ENCODE results near the gene SNCA. TPM values are rescaled to one million over a fixed set of nuclear protein-coding genes. Genes with fewer than 3 reads are reported as not detected.

SNCA gene
- total RNA-seq, 1 experiment from 2014 or later, result 29.1 TPM

DNA sequence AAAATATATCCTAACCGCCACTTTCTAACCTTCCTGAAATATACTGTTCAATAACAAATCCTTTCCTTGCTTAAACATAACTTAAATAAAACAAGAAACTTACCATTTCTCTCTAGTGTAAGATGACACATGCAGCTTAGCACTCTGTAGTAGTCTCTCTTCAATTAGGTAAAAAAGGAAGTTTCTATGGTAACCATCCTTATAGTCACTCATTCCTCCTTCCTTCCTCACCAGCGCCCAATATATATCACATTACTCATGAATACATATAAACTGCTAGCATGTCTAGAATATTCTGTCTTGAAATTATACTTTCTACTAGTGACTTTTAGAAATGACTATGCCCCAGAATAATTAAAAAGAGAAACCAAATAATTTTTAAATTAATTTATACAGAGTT, 112.2 kb downstream of the SNCA start:
- peak; percentile 37 for DNase-seq (ENCODE audit: unreplicated experiment)
- H3K36me3 Mint-ChIP-seq (ENCODE audit: insufficient read depth, unreplicated experiment), result peaks cover 53% of the 10 kb centered on the region
- ChIA-PET CTCF (interaction anchor here (1.0 kb wide), 1 partner anchor 67 kb away, joined by 3 read pairs; no protein-coding TSS in a partner anchor), POLR2A (interaction anchor here (0.7 kb wide), 1 partner anchor 13 kb away, joined by 3 read pairs; no protein-coding TSS in a partner anchor)
- peak overlapping the region; percentile 27 for H3K27ac Mint-ChIP-seq (ENCODE audit: low read depth, unreplicated experiment)
- H3K9me3 Mint-ChIP-seq (ENCODE audit: unreplicated experiment), result no peaks in the 10 kb centered on the region
- no peak for TF ChIP-seq CTCF (IDR thresholded peaks at IDR 0.05; ENCODE audit: unreplicated experiment)
- no peak overlapping the region for H3K4me3 Mint-ChIP-seq (ENCODE audit: unreplicated experiment)
- H3K27me3 Mint-ChIP-seq (ENCODE audit: insufficient read depth, unreplicated experiment), result no peaks in the 10 kb centered on the region
- BruUV-seq (replicated peaks), result no TSS peak
- H3K4me1 Mint-ChIP-seq (ENCODE audit: insufficient read depth, unreplicated experiment), result peaks cover 13% of the 10 kb centered on the region
- intact Hi-C loops (cut with micrococcal nuclease), result no loop called here

GRCh38 chr4:89723096-89723495, 113.9 kb downstream of the SNCA start:
- Mint-ChIP-seq H3K27me3 (ENCODE audit: insufficient read depth, unreplicated experiment) (no peaks in the 10 kb centered on the region), H3K4me3 (ENCODE audit: unreplicated experiment) (no peak overlapping the region), H3K4me1 (ENCODE audit: insufficient read depth, unreplicated experiment) (peaks cover 13% of the 10 kb centered on the region), H3K36me3 (ENCODE audit: insufficient read depth, unreplicated experiment) (peaks cover 52% of the 10 kb centered on the region), H3K9me3 (ENCODE audit: unreplicated experiment) (no peaks in the 10 kb centered on the region), H3K27ac (ENCODE audit: low read depth, unreplicated experiment) (no peak overlapping the region)
- ChIA-PET CTCF (interaction anchor here (0.8 kb wide), 1 partner anchor 65 kb away, joined by 3 read pairs; no protein-coding TSS in a partner anchor), POLR2A (interaction anchor here (0.8 to 1.2 kb wide), 2 partner anchors 8 to 26 kb away, joined by 3 read pairs; no protein-coding TSS in a partner anchor)
- TF ChIP-seq CTCF (IDR thresholded peaks at IDR 0.05; ENCODE audit: unreplicated experiment), result no peak
- DNase-seq (ENCODE audit: unreplicated experiment), result no peak
- intact Hi-C loops (cut with micrococcal nuclease), result no loop called here
- BruUV-seq (replicated peaks), result no TSS peak

DNA sequence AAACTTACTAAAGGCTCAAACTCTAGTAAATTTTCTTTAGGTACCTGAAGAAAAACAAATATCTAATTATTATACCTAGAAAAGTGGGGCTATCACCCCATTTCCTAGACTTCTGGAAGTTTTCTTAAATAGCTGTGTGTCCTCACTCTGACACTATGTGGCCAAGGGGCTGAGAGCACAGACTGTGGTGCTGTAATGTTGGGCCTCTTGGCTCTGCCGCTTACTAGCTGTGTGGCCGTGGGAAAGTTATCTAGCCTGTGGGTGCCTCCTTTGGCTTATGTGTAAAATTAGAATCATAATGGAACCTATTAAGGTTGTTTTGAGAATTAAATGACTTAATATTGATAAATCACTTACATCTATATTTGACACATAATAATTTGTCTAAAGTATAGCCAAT, 114.4 kb downstream of the SNCA start:
- intact Hi-C loops (cut with micrococcal nuclease), result no loop called here
- Mint-ChIP-seq H3K4me3 (ENCODE audit: unreplicated experiment) (no peak overlapping the region), H3K27ac (ENCODE audit: low read depth, unreplicated experiment) (no peak overlapping the region), H3K27me3 (ENCODE audit: insufficient read depth, unreplicated experiment) (no peaks in the 10 kb centered on the region), H3K9me3 (ENCODE audit: unreplicated experiment) (no peaks in the 10 kb centered on the region), H3K4me1 (ENCODE audit: insufficient read depth, unreplicated experiment) (peaks cover 13% of the 10 kb centered on the region), H3K36me3 (ENCODE audit: insufficient read depth, unreplicated experiment) (peaks cover 46% of the 10 kb centered on the region)
- ChIA-PET POLR2A (interaction anchor here (0.8 to 1.2 kb wide), 2 partner anchors 9 to 25 kb away, joined by 3 read pairs; no protein-coding TSS in a partner anchor), CTCF (interaction anchor here (0.8 kb wide), 1 partner anchor 65 kb away, joined by 3 read pairs; no protein-coding TSS in a partner anchor)
- DNase-seq (ENCODE audit: unreplicated experiment), result no peak
- BruUV-seq (replicated peaks), result no TSS peak
- TF ChIP-seq CTCF (IDR thresholded peaks at IDR 0.05; ENCODE audit: unreplicated experiment), result no peak

GRCh38 chr4:89720981-89721380, 116.0 kb downstream of the SNCA start:
- intact Hi-C loops (cut with micrococcal nuclease), result no loop called here

More at GRCh38 chr4:89720981-89721380, 116.0 kb downstream of the SNCA start:
- no peak for DNase-seq (ENCODE audit: unreplicated experiment)
- POLR2A ChIA-PET, result no interaction called here
- peaks cover 7% of the 10 kb centered on the region for H3K4me1 Mint-ChIP-seq (ENCODE audit: insufficient read depth, unreplicated experiment)
- CTCF ChIA-PET, result interaction anchor here (0.6 kb wide), 1 partner anchor 243 kb away, joined by 3 read pairs; no protein-coding TSS in a partner anchor
- no peaks in the 10 kb centered on the region for H3K9me3 Mint-ChIP-seq (ENCODE audit: unreplicated experiment)
- no peaks in the 10 kb centered on the region for H3K27me3 Mint-ChIP-seq (ENCODE audit: insufficient read depth, unreplicated experiment)
- no peak overlapping the region for H3K4me3 Mint-ChIP-seq (ENCODE audit: unreplicated experiment)
- no peak for TF ChIP-seq CTCF (IDR thresholded peaks at IDR 0.05; ENCODE audit: unreplicated experiment)
- no TSS peak for BruUV-seq (replicated peaks)
- no peak overlapping the region for H3K27ac Mint-ChIP-seq (ENCODE audit: low read depth, unreplicated experiment)
- H3K36me3 Mint-ChIP-seq (ENCODE audit: insufficient read depth, unreplicated experiment), result peaks cover 35% of the 10 kb centered on the region
